ENCODE results near the gene CELSR2.

CELSR2 gene

DNA sequence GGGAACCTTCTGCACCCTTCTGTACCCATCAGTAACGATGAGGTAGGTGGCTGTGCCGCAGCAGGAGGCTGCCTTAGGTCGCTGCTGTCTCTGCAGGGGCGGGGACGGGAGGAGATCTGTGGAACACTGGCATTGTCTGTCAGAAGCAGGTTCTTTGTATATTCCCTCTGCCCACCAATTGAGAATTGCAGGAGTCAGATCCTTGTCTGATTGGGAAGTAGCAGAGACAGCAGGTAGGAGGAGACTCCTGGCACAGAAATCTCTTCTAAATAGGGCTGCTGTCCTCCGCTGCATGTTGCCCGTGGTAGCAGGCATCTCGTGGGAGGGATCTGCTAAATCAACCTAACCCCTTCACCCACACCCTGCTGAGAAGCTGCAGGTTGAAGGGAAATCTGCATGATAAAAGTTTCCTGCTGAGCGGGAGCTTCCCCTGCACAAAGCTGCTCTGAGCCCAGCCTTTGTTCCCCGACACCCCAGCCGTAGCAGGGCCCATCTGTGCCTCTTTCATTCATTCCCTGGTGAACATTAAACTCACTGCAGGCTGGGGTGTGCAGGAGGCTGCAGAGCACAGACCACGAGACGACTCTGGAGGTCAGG, 19.7 kb upstream of the CELSR2 start:
- no peak for DNase-seq

DNA sequence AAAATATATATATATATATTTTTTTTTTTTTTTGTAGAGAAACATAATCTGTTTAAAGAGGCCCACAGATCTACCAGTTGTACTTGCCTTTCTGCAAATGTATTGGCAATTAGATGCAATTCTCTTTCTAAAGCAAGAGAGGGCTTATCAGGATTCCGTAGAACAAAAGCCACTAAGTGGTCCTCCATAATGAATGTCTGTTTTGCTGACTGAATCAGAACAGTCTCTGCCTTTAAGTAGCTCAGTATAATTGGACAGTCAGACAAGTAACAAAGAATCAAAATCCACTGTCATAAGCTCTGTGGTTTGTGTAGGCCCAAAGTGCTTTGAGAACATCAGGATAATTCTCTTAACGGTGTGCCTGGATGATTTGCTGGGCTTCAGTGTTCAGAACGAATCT, 18.3 kb upstream of the CELSR2 start:
- DNase-seq = no peak

DNA sequence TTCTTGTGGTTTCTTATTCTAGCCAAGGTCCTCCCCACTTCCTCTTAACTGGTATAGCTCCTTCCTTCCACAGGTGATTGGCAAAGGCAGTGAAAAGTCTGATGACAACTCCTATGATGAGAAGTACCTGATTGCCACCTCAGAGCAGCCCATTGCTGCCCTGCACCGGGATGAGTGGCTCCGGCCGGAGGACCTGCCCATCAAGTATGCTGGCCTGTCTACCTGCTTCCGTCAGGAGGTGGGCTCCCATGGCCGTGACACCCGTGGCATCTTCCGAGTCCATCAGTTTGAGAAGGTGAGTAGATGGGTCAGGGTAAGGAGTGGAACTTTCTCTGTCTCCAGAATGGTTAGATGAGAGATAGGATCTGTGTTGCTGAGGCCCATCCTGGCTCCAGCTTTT, 14.2 kb upstream of the CELSR2 start:
- DNase-seq = no peak

DNA sequence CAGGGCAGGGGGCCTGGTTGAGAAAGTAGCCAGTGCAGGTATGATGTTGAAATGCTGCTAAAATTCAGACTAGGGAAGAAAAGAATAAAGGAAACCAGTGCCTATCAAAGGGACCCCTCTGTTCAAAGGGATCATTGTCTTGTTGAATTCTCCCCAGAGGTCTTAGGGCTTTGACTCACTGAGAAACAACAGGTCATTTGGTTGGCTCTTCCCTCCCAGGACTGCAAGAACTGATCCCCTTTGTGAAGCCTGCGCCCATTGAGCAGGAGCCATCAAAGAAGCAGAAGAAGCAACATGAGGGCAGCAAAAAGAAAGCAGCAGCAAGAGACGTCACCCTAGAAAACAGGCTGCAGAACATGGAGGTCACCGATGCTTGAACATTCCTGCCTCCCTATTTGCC, 11.8 kb upstream of the CELSR2 start:
- DNase-seq = no peak

GRCh38 chr1:109238382-109238781, 11.0 kb upstream of the CELSR2 start:
- DNase-seq = no peak

GRCh38 chr1:109239047-109239408, 10.3 kb upstream of the CELSR2 start:
- no peak for DNase-seq

DNA sequence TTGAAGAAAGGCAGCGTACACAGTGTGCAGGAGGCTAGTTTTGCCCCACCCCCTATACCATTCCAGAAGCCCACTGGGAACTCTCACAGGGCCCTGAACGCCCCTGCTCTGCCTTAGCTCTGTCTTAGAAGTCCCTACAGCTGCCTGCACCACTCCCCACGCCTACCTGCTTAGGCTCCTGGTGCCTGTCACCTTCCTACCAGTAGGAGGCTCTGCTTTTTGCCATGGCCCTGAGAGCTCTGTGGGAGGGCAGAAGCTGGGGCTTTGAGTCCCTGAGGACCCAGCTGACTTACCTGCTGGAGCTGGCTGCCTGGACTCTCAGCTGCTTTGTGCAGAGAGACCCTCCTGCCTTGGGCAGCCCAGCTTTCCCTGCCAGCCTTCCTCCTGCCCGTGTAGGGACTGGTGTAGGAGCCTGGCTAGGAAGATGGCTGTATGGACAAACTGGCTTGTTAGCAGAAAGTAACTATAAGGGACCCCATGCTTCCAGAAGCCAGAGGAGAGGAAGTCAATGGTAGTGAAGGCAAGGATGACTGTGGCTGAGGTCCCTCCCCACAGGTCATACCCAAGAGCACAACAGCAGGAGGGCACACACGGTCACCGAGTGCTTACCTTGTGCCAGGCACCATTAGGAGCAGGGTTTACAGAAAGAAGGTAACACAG, 9.8 kb upstream of the CELSR2 start:
- DNase-seq = no peak

GRCh38 chr1:109240158-109241152, 8.9 kb upstream of the CELSR2 start:
- DNase-seq = no peak

- no peak for DNase-seq
Observed at GRCh38 chr1:109241344-109241743, 8.0 kb upstream of the CELSR2 start.

- no peak for DNase-seq
Observed at GRCh38 chr1:109241841-109242345, 7.4 kb upstream of the CELSR2 start.

DNA sequence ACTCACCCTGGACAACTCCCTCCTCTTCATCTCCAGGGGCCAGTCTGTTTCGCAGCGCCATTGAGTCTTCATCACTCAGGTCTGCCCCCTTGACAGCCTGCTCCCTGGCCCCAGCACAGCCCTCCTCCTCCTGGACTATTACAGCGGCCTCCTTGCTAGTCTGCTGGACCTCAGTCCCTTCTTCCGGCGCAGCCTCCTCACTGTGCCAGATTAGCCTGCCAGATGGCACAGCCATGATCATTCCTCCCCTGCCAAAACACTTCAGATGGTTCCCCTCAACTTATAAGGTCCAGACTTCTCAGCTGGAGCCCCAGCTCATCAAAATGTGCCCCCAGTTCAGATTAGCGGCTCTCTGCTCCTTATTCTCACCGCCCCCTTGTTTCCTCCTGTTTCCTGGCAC, 7.0 kb upstream of the CELSR2 start:
- no peak for DNase-seq

GRCh38 chr1:109243221-109243620, 6.1 kb upstream of the CELSR2 start:
- DNase-seq = no peak

DNA sequence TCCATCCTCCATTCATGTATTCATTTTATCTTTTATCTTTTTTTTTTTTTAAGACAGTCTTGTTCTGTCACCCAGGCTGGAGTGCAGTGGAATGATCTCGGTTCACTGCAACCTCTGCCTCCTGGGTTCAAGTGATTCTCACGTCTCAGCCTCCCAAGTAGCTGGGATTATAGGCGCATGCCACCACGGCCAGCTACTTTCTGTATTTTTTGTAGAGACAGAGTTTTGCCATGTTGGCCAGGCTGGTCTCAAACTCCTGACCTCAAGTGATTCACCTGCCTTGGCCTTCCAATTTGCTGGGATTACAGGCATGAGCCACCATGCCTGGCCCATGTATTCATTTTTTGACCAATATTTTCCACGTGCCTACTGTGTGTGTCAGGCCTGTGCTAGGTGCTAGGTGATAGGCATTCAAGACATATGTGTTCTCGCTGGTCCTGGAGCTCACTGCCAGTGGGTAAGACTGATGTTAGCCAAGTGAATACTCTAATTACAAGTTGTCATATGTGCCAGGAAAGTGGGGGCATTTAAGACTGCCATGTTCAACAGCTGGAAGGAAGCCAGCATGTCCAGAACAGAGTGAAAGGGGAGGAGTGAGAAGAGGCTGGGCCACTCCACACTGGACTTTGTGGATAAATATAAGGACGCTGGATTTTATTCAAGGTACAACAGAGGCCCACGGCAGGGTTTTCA, 5.3 kb upstream of the CELSR2 start:
- no peak for DNase-seq

DNA sequence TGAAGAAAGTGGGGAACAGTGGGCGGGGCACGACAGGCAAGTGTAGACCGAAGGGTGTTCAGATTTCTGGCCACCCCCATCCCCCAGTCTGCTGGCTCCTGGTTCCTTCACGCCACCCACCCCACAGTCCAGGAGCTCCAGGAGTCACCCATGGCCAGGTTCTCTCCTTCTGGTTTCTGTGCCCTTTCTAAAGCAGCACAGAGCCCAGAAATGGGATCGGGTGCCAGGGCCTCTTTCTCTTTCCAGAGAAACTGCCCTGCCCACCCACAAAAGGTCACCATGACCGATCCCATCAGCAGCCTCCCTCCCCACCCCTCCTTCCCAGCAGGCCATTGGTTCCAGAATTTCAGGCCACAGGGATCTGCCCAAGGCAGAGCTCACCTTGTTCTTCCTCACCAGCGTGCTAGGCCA, 3.2 kb upstream of the CELSR2 start:
- no peak for DNase-seq

- no peak for DNase-seq
Observed at GRCh38 chr1:109247401-109248365, 1.7 kb upstream of the CELSR2 start.

DNA sequence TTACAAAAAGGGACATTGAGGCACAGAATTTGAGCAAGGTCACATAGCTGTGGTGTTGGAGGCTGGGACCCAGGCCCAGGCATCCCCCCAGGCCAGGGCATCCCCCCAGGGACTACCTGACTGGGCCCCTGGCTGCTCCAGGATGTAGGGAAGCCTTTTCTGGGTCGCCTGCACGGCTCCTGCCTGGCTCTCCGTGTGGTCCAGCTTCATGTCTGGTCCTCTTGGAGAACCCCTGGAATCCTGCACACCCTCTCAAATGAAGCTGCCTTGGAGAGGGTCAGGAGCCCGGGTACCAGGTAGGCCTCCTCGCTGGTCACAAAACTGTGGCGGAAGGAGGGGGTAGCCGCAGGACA, 919 bp upstream of the CELSR2 start:
- DNase-seq = no peak

GRCh38 chr1:109249654-109250401, 489 bp downstream of the CELSR2 start:
- DNase-seq = no peak

GRCh38 chr1:109250454-109251276, 1.3 kb downstream of the CELSR2 start:
- no peak for DNase-seq

DNA sequence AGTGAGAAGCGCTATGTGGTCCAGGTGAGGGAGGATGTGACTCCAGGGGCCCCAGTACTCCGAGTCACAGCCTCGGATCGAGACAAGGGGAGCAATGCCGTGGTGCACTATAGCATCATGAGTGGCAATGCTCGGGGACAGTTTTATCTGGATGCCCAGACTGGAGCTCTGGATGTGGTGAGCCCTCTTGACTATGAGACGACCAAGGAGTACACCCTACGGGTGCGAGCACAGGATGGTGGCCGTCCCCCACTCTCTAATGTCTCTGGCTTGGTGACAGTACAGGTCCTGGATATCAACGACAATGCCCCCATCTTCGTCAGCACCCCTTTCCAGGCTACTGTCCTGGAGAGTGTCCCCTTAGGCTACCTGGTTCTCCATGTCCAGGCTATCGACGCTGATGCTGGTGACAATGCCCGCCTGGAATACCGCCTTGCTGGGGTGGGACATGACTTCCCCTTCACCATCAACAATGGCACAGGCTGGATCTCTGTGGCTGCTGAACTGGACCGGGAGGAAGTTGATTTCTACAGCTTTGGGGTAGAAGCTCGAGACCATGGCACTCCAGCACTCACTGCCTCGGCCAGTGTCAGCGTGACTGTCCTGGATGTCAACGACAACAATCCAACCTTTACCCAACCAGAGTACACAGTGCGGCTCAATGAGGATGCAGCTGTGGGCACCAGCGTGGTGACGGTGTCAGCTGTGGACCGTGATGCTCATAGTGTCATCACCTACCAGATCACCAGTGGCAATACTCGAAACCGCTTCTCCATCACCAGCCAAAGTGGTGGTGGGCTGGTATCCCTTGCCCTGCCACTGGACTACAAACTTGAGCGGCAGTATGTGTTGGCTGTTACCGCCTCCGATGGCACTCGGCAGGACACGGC, 2.2 kb downstream of the CELSR2 start:
- DNase-seq = no peak
